Stomach (tissue), 4 donors: Measurements from ENCODE around the gene BICD1.

Experiments used
- EP300 ChIP-seq: sonication (generic); formaldehyde crosslinking; IDR thresholded peaks from one replicate; pipeline ENCODE4 v1.6.1; 2017; ENCODE audit warnings: antibody characterized with exemption
- POLR2A ChIP-seq, 4 donors: fragments of 450-650 bp; IDR thresholded peaks; one replicate each; pipeline ENCODE4 v1.6.1; 2016; ENCODE audit warnings: antibody characterized with exemption in 4 of 4, control low read depth in 2 of 4, mild to moderate bottlenecking in 1 of 4, moderate library complexity in 1 of 4
- TF ChIP-seq, protein P1 (sequence below), 7 experiments: fragments of 450-650 bp in 4 of 7; fragments of 200-600 bp in 3 of 7; sonication (generic) in 3 of 7; IDR thresholded peaks; one replicate each; pipeline ENCODE4 v1.5.1; 2016 to 2019; ENCODE audit warnings: antibody characterized with exemption in 7 of 7, control low read depth in 2 of 7, mild to moderate bottlenecking in 1 of 7

DNA sequence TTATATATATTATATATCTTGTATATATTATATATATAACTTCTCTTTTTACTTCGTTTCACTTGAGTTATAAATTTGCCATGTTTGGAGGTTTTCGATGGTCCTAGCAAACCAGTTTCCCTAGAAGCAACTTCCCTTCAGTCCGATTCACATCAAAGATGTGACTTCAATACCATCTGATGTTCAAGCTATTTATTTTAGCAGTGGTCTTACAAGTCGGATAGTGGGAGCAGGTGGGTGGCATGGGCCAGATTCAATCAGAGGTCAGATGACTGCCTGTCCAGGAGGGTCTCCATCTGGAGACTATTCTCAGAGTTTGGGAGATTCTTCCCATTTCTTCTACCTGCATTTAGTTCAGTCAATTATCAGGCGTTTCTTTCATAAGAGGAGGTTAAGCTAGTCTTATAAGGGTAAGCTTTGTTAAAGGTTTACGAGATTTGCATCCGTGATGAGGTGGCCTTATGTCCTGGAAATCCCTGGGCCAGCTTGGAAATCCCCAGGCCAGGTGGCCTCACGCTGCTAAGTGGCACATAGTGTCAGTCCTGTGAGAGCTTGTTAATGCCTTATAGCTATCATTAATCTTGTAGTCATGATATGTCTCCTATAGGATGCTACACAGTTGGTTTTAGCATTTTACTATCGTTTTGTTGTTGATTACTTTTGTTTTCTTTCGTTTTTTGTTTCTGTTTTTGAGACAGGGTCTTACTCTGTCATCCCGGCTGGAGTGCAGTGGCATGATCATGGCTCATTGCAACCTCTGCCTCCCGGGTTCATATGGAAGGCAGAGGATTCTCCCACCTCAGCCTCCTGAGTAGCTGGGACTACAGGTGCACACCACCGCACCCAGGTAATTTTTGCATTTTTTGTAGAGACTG is 145.8 kb downstream of the BICD1 start:
- TF ChIP-seq EP300 (no peak), POLR2A (IDR thresholded peaks at IDR 0.05) (no peak)
- TF ChIP-seq, protein P1, sequence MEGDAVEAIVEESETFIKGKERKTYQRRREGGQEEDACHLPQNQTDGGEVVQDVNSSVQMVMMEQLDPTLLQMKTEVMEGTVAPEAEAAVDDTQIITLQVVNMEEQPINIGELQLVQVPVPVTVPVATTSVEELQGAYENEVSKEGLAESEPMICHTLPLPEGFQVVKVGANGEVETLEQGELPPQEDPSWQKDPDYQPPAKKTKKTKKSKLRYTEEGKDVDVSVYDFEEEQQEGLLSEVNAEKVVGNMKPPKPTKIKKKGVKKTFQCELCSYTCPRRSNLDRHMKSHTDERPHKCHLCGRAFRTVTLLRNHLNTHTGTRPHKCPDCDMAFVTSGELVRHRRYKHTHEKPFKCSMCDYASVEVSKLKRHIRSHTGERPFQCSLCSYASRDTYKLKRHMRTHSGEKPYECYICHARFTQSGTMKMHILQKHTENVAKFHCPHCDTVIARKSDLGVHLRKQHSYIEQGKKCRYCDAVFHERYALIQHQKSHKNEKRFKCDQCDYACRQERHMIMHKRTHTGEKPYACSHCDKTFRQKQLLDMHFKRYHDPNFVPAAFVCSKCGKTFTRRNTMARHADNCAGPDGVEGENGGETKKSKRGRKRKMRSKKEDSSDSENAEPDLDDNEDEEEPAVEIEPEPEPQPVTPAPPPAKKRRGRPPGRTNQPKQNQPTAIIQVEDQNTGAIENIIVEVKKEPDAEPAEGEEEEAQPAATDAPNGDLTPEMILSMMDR (IDR thresholded peaks at IDR 0.05), result no peak
